ENCODE measurements around the gene CREB5.
A peak's percentile ranks its signal among the peaks of the same experiment; 100 is the strongest.

Gene CREB5

DNA sequence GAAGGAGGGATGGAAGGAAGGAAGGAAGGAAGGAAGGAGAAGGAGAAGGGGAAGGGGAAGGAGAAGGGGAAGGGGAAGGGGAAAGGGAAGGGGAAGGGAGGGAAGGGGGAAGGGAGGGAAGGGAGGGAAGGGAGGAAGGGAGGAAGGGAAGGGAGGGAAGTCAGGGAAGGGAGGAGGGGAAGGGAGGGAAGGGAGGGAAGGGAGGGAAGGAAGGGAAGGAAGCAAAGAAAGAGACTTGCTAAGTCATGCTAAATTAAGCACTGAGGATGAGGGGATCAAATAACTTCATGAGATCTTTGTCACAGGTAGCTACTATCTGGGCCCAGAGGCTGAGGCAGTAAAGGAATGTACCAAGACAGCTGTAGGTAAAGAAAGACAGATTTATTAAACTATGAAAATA lies 429.4 kb downstream of the CREB5 start:
- no peak for DNase-seq

DNA sequence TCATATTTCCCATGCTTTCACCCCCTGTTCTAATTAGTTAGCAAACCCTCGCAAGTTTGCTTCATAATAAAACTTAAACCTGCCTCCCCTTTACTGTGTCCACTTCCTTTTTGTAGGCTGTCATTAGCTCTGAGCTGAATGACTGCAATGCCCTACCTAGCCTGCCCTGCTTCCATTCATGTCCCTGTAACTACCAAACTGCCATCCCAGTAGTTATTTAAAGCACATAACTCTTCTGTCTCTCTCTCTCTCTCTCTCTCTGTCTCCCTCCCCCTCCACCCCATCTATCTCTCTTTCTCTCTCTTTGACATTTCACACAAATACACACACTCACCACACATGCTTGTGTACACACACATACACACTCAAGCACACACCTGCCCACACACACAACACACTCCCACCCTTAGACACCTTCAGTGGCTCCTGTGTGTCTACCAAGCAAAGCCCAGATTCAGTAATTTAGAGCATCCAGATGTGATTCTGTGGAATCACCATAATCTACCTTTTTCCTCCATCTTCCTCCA lies 430.5 kb downstream of the CREB5 start:
- DNase-seq: no peak

DNA sequence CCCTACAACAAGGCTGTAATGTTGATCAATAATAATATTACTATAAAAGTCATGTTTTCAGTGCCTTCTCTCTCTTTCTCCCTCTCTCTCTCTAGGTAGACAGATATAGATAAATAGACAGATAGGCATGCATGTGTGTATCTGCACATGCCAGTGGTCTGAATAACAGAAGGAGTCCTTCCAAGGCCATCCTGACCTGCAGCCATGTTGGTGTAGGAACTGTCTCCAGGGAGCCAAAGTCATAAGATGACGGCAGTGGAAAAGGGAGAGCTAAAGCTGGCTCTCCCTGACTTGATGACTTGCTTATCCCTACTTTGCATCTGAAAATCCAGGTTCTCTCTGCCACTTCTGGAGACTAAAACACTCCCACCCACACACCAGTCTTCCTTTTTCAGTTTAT lies 432.8 kb downstream of the CREB5 start:
- no peak for DNase-seq

DNA sequence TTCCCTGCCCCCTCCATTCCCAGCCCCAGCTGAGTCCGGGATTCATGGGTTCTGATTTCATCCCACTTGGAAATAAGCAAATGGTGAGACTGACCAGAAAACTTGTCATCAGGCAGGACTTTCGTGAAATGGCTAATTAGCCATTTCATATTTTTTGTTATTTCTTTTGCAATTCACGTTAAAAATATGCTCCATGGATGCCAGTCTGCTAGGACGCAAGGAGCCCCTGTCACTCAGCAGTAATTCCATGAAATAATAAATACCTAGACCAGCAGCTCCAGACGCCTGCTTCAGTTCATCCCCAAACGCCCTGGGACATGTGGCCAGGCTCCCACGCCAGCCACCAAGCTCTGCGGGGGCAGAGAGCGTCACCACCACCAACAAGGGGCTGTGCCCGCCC lies 434.9 kb downstream of the CREB5 start:
- no peak for DNase-seq

DNA sequence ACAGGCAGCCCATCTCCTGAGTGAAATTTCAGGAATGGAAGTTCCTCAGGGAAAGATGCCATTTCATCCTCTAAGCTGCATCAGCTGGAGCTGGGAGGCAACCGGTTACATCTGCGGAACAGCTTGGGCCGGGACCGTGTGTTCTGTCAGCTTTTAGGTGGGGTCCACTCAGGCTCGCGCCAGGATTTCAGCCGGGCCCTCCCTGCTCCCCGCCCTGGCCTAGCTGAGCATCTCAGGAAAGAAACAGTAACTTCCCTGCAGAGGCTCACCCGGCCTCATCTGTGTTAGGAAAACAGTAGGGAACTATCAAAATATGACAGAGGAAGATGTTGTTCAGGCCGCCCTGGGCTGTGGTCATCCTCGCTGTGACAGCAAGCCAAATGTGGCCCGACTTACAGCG lies 435.4 kb downstream of the CREB5 start:
- DNase-seq: peak; percentile 56

DNA sequence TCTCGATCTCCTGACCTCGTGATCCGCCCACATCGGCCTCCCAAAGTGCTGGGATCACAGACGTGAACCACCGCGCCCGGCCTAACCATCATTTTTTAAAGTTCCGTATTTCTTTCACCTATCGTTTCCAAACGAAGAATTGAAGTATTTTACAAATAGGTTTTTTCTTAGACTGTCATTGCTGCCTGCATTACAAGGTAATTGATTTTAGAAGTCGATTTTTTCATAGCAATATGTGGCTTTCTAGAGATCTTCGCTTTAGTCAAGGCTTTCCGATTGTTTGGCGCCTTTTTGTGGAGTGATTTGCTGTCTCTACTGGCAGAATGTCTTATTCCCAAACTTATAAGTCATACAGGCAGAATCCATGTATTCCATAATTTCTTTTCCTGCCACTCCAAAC lies 436.6 kb downstream of the CREB5 start:
- DNase-seq: no peak

DNA sequence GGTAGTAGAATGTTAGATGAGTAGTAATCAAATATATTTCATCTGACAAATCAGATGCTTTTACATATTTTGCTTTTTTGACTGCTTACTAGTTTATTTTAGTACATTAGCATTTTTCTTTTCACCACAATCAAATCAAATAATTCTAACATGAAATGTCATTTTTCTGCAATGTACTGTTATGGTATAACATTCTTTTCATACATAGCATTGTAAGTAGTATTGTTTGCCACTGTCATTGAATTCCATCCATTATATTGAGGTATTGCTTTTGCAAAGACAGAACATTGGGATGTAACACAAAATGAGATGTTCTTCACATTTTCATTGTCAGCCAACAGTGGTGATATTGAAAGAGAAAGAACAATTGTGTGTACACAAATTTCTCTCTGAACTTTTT lies 438.4 kb downstream of the CREB5 start:
- no peak for DNase-seq

DNA sequence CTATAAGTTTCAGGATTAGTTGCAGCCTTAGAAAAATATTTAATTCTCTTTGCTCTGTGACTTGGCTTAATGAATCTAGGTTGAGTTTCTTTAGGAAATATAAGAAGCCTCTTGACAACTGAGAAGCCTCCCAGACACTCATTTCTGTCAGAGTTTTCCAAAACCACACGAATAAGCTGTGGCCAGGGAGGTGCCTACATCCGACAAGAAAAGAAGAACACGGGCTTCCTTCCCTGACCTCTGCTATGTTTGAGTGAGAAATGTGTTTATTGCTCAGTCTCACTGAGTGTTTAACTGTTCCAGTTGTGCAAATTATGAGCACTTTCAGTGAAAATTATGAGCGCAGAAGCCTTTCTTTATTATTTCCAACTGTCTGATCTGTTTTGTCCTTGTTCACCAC lies 440.8 kb downstream of the CREB5 start:
- DNase-seq: no peak

DNA sequence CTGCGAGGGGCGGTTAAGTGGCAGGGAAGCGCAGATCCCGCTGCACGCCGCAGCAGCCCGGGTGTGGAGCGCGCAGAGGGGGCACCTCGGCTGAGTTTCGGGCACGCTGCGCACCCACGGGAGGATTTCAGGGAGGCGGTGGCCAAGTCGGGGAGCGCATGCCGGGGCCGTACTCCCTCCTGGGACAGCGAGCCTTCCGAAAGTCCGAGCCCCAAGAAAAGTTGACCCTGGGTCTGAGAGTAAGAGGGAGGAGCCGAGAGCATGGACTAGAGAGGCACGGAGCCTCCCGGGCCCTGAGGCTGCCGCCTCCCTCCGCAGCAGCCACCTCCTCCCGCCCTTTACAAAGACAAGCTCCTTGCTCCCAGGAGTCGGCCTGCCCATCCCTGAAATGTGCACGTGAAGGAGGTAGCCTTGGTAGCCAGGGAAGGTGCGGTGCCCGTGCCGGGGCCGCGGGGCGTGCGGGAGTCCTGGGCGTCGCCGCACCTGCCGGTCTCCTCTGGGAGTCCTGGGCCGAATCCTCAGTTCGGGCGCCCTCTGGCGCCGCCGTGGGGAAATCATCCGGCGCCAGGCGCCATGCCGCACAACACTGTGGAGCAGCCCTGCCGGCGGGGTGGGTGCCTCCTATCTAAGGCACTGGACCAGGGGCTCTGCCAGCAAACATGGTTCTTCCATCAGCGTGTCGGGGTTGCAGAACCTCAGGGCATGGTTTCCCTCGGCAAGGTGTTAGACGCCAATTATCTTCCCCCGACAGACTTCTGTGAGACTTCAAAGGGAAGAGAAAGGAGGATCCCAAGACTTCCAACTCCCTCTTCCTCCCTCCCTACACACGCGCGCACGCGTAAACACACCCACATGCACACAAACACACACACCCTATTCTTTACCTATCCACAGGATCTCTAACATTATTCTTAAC lies 441.8 kb downstream of the CREB5 start:
- DNase-seq: peak; percentile 87

DNA sequence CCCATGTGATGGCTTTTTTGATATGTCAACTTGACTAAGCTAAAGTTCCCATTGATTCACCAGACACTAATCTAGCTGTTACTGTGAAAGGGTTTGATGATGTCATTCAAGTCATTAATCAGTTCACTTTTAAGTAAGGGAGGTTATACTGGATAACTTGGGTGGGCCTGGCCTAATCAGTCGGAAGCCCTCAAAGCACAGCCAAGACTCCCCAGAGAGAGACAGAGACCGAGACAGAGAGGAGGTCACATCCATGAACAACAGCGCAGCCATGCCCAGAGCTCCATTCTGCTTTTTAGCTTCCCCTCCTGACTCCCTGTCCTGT lies 442.4 kb downstream of the CREB5 start:
- DNase-seq: no peak

DNA sequence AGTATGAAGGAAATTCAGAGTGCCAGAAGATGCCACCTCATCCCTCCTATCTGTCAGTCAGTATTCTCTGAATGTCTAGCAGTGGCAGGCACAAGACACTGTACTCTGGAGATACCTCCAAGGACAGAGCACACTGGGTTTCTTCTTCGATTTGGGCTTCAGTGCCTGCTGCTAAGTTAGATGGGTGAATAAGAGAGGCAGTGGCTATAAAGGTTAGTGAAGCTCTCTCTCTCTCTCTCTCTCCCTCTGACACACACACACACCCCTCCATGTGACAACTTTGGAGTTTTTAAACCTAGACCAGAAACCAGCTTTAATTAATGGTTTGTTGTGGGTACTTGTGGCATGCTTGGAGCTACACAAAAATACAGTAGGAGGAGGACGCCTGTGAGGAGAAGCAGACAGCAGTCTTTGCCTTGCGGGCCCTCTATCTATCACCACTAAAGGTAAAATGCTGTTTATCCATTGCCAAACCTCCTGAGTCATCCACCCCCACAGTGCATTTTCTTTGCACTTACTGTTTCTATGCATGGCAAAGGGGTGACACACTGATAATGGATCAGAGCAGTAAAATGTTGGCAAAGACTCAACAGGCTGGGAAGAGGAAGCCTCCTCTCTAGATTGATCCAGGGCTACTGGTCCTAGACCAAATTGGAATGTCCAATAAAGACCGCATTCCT lies 443.4 kb downstream of the CREB5 start:
- DNase-seq: no peak

DNA sequence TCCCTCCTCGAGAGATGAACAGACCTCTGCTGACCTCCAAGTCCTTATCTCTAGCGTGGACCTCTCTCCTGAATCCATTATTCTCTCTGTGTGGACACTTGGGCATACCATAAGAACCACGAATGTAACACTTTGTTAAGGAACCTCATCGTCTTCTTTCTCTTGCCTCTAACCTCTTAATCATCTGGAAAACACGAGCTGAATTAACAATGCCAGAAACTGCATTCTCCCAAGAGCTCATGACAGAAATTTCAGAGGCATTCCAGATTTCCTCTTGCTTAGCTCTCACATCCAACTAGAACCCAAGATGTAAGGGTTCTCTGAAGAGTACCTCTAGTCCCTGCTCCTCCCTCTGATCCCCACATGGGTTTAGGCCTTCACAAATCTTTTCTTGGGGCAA lies 444.3 kb downstream of the CREB5 start:
- DNase-seq: no peak

DNA sequence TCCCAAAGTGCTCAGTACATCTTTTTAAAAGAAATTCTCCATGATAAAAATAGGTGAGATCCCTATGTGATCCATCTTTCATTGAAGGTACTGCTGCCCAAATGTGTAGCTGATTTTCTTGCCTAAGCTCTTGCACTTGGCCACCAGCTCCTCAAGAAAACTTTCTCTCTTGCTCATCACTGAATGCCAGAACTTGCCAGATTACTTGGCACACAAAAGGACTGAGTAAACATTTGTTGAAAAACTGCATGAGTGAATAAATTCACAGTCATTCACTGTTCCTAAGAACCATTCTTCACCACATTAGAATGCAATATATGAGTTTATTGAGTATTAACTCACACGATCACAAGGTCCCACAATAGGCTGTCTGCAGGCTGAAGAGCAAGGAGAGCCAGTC lies 445.9 kb downstream of the CREB5 start:
- DNase-seq: no peak

DNA sequence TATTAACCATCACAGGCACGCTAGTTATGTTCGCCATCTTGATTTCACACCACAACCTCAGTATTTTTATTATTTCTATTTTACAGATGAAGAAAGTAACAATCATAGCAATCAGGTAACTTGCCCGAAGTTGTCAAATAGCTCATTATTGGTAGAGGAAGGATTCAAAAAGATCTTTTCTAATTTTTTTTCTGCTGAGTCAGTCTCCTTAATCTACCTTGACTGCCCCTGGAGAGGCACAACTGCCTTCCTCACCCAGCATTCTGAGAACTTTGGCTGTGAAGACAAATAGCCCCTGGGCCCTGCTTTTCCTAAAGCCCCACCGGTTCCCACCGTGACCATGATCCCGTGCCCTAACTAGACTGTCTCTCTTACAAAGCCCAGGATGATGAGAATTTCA lies 446.6 kb downstream of the CREB5 start:
- DNase-seq: no peak

DNA sequence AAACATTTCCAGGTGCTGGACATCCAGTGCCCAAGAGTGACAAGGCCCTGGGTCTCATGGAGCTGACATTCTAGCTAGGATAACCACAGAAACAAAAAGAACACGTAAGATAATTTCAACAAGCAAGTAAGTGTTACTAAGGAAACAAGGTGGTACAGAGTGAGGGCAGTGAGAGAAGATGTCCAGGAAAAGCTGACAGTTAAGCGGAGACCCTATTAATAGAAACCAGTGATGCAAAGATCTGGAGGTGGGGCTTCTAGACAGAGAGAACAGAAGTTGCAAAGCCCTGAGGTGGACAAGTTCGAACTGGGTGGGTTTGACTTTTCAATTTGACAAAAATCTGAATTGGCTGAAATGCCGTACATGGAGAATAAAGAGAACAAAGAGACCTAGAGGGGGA lies 449.5 kb downstream of the CREB5 start:
- DNase-seq: no peak

DNA sequence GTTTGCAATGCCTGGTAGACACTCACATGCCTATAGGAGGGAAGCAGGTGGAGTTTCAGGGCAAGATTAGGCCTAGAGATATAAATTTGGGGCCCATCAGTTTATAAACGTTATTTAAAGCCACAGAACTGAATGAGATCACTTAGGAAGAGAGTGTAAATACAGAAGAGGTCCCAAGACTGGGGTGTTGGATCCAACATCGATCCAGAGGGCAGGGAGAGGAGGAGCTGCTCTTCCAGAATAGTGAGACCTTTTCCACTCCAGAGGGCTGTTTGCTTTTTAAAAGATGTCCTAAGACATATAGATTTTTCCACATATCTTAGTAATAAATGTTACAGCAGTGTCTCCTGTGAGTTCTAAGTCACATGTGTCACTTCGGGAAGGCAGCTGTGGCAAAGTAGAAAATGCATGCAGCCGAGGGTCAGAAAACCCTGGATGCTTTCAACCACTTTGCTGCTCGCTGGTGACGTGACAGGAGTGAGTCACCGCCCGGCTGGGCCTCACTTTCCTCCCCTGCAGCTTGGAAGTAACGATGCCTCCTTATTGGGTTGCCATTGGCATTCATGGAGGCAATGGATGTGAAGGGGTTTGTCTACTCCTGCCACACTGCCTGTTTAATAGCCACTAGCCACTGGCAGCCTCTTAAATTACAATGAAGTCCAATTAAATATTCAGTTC lies 450.4 kb downstream of the CREB5 start:
- no peak for DNase-seq

DNA sequence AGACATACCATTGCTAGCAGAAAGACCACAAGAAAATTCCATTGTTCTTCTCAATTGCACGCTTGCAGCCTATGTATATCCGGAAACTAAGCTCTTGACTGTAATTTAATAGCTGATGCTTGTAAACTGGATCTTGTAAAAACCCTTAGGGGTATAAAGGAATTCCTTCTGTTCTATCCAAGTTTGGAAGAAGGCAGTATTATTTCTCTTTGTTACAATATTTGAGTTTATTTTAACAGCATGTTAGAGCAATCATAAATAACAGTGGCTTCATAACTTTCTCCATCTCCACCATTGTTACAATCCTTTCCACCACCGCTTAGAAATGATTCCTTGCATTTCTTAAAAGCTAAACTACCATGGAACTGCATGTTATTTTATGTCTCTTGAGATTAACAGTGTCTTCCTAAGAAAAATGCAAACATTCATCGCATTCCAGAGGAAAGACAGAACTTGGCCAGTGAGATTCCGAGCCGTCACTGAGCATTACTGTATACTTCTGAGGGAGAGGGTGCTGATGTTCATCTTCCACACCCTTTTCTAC lies 453.4 kb downstream of the CREB5 start:
- peak; percentile 42 for DNase-seq

DNA sequence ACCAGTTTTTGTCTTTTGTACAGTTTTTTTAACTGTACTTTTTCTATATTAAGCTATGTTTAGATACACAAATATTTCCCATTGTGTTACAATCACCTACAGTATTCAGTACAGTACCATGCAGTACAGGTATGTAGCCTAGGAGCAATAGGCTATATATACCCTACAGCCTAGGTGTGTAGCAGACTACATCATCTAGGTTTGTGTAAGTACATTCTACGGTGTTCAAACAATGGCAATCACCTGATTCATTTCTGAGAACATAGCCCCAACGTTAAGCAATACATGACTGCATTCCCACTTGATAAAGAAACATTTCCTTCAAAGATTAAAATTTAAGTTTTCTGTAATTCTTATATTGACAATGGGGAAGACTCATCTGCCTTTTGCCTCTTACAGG lies 456.4 kb downstream of the CREB5 start:
- DNase-seq: no peak

DNA sequence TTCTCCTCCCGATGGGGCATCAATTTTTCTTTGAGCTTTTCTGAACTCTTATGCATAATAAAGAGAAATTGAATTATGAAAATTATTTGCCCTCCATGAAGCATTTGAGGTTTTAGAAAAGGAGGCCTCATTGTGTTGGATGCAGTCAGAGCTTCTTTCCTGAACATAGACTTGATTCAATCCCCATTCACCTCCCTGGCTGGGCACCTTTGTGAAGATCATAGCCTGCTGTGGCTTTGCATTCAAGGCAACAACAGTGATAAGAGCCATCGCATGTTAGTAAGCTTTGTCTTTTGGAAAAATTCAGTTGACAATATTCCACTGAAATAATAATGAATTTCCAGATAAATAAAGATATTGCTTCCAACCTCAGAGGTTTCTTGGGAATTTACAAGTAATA lies 458.8 kb downstream of the CREB5 start:
- no peak for DNase-seq

DNA sequence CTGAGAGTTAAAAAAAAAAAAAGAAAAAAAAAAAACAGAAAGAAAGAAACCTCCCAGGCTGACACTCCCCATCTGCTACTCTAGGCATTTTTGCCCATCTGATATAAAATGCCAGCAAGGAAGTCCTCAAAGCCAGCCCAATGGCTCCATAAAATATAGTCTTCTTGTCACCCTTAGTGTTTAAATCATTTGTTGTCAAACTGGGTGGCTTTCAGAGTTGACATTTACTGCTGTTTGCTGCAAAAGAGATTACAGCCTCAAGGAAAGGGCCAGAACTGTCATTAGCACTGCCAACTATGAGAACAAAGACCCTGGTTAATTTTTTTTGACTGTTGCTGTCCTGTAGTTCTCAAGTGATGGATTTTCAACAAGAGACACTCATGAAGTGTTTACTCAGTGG lies 459.3 kb downstream of the CREB5 start:
- no peak for DNase-seq

DNA sequence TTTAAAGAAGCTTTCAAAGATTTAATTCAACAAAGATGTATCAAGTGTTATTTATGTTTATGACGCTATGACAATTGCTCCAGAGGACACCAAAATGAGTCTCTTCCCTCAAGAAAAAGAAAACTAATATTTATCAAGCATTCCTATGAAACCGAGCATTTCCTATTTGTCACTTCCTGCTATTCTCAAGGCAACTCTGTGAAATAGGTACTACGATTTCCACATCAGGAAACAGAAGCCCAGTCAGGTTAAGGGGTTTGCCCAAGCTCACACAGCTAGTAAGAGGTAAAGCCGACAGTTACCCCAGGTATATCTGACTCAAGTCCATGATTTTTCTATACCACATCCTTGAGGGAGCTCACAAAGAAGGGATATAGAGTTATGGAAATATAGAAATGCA lies 459.9 kb downstream of the CREB5 start:
- no peak for DNase-seq

DNA sequence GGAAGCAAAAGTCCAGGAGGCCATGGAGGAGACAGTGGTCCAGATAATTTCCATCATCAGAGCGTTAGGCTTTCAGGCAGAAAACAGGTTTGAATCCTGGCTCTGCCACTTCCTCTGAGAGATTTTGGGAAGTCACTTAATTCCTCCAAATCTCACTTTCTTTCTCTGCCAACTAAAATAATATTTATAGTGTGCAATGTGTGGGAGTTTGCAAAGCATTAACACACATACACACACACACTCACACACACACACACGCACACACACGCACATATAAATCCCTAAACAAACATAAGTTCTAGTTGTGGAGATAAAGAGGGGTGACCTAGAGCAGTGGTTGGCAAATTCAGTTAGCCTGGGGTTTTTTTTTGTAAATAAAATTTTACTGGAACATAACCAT lies 461.0 kb downstream of the CREB5 start:
- no peak for DNase-seq

DNA sequence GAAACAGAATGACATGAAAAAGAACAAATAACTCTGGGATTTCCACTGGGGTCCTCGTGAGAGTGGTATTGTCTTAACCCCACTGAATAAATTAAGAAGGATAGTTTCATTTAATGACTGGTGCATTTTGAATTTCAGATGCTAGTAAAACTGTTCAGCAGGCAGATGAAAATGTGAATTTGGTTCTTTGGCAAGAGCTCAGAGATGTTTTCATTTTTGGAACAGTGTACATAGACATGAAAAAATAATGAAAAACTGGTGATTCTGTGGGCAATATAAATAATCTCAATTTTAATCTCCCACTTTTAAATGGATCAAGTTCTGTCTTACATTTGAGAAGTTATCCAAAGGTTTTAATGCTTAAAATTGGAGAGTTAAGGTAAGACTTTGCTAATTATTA lies 461.7 kb downstream of the CREB5 start:
- DNase-seq: no peak

All from left hindlimb (tissue), 1 donor.